GM12891 (cell line): Measurements from ENCODE around the gene TUBG2.

Experiments used
- PAX5 ChIP-seq: IDR thresholded peaks from 2 replicates; pipeline ENCODE4 v1.6.1; 2011; ENCODE audit warnings: low read length, moderate library complexity, mild to moderate bottlenecking; ENCODE audit not compliant: insufficient read depth, severe bottlenecking
- POLR2A ChIP-seq: IDR thresholded peaks from 2 replicates; pipeline ENCODE4 v1.6.1; 2011; ENCODE audit warnings: low read depth, low read length, control low read depth
- POLR2AphosphoS5 ChIP-seq: IDR thresholded peaks from 2 replicates; pipeline ENCODE4 v1.6.1; 2011; ENCODE audit warnings: low read depth, low read length, control low read depth
- TAF1 ChIP-seq: IDR thresholded peaks from 2 replicates; pipeline ENCODE4 v1.6.1; 2011; ENCODE audit warnings: low read depth, low read length, control low read depth

- no peak for TF ChIP-seq PAX5
- no peak for TF ChIP-seq POLR2AphosphoS5
- TF ChIP-seq POLR2A, result no peak
- TF ChIP-seq TAF1, result no peak
Observed at GRCh38 chr17:42655528-42655927, 3.6 kb upstream of the TUBG2 start.
